Measurements from ENCODE around the gene ITGAD. TPM values are rescaled to one million over a fixed set of nuclear protein-coding genes. Genes with fewer than 3 reads are reported as not detected.

The ITGAD gene
- total and polyA plus RNA-seq, 2 of the 13 experiments (the other 11 are each of a cell fraction or from before 2014, with no cell fraction given), result not detected

GRCh38 chr16:31382485-31383161 is 10.5 kb upstream of the ITGAD start (continued):
- TF ChIP-seq ZNF609 (CRISPR knock-in tag; IDR thresholded peaks at IDR 0.05; ENCODE audit: borderline replicate concordance), result no peak
- TF ChIP-seq YEATS4 (CRISPR knock-in tag; IDR thresholded peaks at IDR 0.05; ENCODE audit: borderline replicate concordance), result no peak
- no peak for TF ChIP-seq TCF12 (IDR thresholded peaks at IDR 0.05)
- TF ChIP-seq TCF12 (CRISPR knock-in tag; IDR thresholded peaks at IDR 0.05), result no peak
- TF ChIP-seq ERF (CRISPR knock-in tag; IDR thresholded peaks at IDR 0.05), result 0 out of 2 replicates have a peak, but pooled peaks have one; percentile 27
- no peak for TF ChIP-seq SP1 (IDR thresholded peaks at IDR 0.05)
- 0 out of 2 replicates have a peak, but pooled peaks have one; percentile 20 for TF ChIP-seq SP1 (CRISPR knock-in tag; IDR thresholded peaks at IDR 0.05)
- no peak for TF ChIP-seq ZNF276 (CRISPR knock-in tag; IDR thresholded peaks at IDR 0.05; ENCODE audit: low read depth)
- TF ChIP-seq MED1 (CRISPR knock-in tag; IDR thresholded peaks at IDR 0.05), result no peak
- no peak for TF ChIP-seq ZNF619 (CRISPR knock-in tag; IDR thresholded peaks at IDR 0.05)
- TF ChIP-seq ARNTL (CRISPR knock-in tag; IDR thresholded peaks at IDR 0.05), result no peak
- TF ChIP-seq PATZ1 (CRISPR knock-in tag; IDR thresholded peaks at IDR 0.05), result 0 out of 2 replicates have a peak, but pooled peaks have one; percentile 29
- TF ChIP-seq SCMH1 (CRISPR knock-in tag; IDR thresholded peaks at IDR 0.05; ENCODE audit: borderline replicate concordance), result no peak
- peak in 1 of 2 experiments; percentile 68; a peak in 2 of 4 replicates for TF ChIP-seq HMGXB4 (CRISPR knock-in tag; IDR thresholded peaks at IDR 0.05; ENCODE audit: borderline replicate concordance in 1 of 2, low read depth in 1 of 2)
- no peak for TF ChIP-seq ZNF225 (CRISPR knock-in tag; IDR thresholded peaks at IDR 0.05)
- no peak for TF ChIP-seq ZFP41 (CRISPR knock-in tag; IDR thresholded peaks at IDR 0.05; ENCODE audit: borderline replicate concordance)
- 0 out of 2 replicates have a peak, but pooled peaks have one; percentile 21 for TF ChIP-seq ETV5 (CRISPR knock-in tag; IDR thresholded peaks at IDR 0.05; ENCODE audit: borderline replicate concordance)

Measured in HepG2 (cell line).